Erythroblast (primary cell): ENCODE data around the gene MED16.

ENCODE experiments used
- GATA1 ChIP-seq: IDR thresholded peaks from 2 replicates; pipeline ENCODE4 v1.6.1; 2011; ENCODE audit warnings: low read depth, mild to moderate bottlenecking, control low read depth, low read length, moderate library complexity
- POLR2A ChIP-seq: IDR thresholded peaks from 2 replicates; pipeline ENCODE4 v1.6.1; 2011; ENCODE audit warnings: mild to moderate bottlenecking, low read length

GRCh38 chr19:884420-885211 is 8.4 kb downstream of the MED16 start:
- TF ChIP-seq POLR2A (no peak), GATA1 (no peak)
